OCI-LY1 (cell line): Measurements from ENCODE around the gene MRAS.

Experiments used
- H2AFZ ChIP-seq: fragments of 200-600 bp; sonication (generic), shearing (Covaris generic); 2 replicates; pipeline ENCODE4 v1.6.0; 2014; ENCODE audit warnings: antibody characterized with exemption, mild to moderate bottlenecking, low read length
- H3F3A ChIP-seq: fragments of 200-600 bp; sonication (generic), shearing (Covaris generic); 2 replicates; pipeline ENCODE4 v1.6.0; 2014; ENCODE audit warnings: mild to moderate bottlenecking, antibody characterized with exemption, low read length, moderate library complexity; ENCODE audit not compliant: insufficient read depth
- H3K27ac ChIP-seq: fragments of 200-600 bp; sonication (generic); 2 replicates; pipeline ENCODE4 v1.5.1; 2014; ENCODE audit warnings: low read length, mixed run types, mild to moderate bottlenecking, low read depth; ENCODE audit not compliant: poor library complexity, severe bottlenecking
- H3K27me3 ChIP-seq: fragments of 200-600 bp; sonication (generic); 2 replicates; pipeline ENCODE4 v1.6.0; 2014; ENCODE audit warnings: antibody characterized with exemption, mild to moderate bottlenecking, low read length, moderate library complexity; ENCODE audit not compliant: insufficient read depth
- H3K36me3 ChIP-seq: fragments of 200-600 bp; sonication (generic); 2 replicates; pipeline ENCODE4 v1.6.1; 2014; ENCODE audit warnings: mild to moderate bottlenecking, antibody characterized with exemption, low read length, moderate library complexity, mixed read lengths; ENCODE audit not compliant: insufficient read depth
- H3K4me1 ChIP-seq: fragments of 200-600 bp; sonication (generic); 2 replicates; pipeline ENCODE4 v1.5.1; 2014; ENCODE audit warnings: mild to moderate bottlenecking, low read length, moderate library complexity; ENCODE audit not compliant: insufficient read depth, severe bottlenecking
- H3K4me2 ChIP-seq: fragments of 200-600 bp; sonication (generic), shearing (Covaris generic); 2 replicates; pipeline ENCODE4 v1.6.1; 2014; ENCODE audit warnings: low read length
- H3K4me3 ChIP-seq: fragments of 200-600 bp; sonication (generic); 2 replicates; pipeline ENCODE4 v1.5.1; 2014; ENCODE audit warnings: low read length, low read depth, mild to moderate bottlenecking, mixed read lengths; ENCODE audit not compliant: poor library complexity, severe bottlenecking
- H3K79me2 ChIP-seq: fragments of 200-600 bp; shearing (Covaris generic); 2 replicates; pipeline ENCODE4 v1.6.1; 2016; ENCODE audit warnings: mixed run types, low read length, mixed read lengths; ENCODE audit not compliant: insufficient read depth
- H3K9ac ChIP-seq: fragments of 200-600 bp; sonication (generic), shearing (Covaris generic); 2 replicates; pipeline ENCODE4 v1.6.1; 2014; ENCODE audit warnings: mild to moderate bottlenecking, low read length, mixed read lengths
- H3K9me2 ChIP-seq: fragments of 200-600 bp; sonication (generic), shearing (Covaris generic); 2 replicates; pipeline ENCODE4 v1.6.1; 2014; ENCODE audit warnings: low read depth, mild to moderate bottlenecking, low read length, mixed read lengths
- H3K9me3 ChIP-seq: fragments of 200-600 bp; shearing (Covaris generic); 2 replicates; pipeline ENCODE4 v1.6.1; 2014; ENCODE audit warnings: low read length, mixed read lengths
- H4K20me1 ChIP-seq: fragments of 200-600 bp; sonication (generic), shearing (Covaris generic); 2 replicates; pipeline ENCODE4 v1.6.0; 2016; ENCODE audit warnings: mild to moderate bottlenecking, low read length; ENCODE audit not compliant: insufficient read depth
- EZH2 ChIP-seq: fragments of 200-600 bp; sonication (generic), shearing (Covaris generic); IDR thresholded peaks from 2 replicates; pipeline ENCODE4 v1.8.0; 2017; ENCODE audit warnings: borderline replicate concordance, mixed run types, mild to moderate bottlenecking, antibody characterized with exemption, low read length, moderate library complexity, mixed read lengths
- TF ChIP-seq, protein P1 (sequence below): fragments of 200-600 bp; sonication (generic), shearing (Covaris generic); IDR thresholded peaks from 2 replicates; pipeline ENCODE4 v1.5.1; 2017; ENCODE audit warnings: mild to moderate bottlenecking, antibody characterized with exemption, low read length, moderate library complexity, mixed read lengths

Gene MRAS

DNA sequence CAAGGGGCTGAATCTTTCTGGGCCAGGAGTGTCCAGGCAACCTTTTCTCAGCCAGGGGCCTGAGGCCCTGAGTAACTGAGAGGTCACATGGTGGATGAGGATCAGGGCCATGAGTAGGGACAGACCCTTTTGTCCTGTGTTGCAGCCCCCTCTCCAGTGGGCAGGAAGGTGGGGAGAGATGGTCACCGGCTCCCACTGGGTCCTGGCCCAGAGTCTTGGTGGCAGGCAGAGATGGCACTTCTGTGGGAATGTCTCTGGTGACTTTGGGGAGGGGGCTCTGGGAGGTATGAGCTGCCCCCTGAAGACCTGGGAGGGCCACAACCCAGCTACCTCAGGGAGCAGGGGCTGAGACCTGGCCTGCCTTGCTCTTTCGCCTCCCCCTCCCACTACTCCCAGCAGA is 92.9 kb downstream of the MRAS start:
- Histone ChIP-seq H3K9me2 (no peaks in the 10 kb centered on the region), H3K79me2 (no peaks in the 10 kb centered on the region), H3K27ac (no peak overlapping the region), H3K27me3 (peaks cover 14% of the 10 kb centered on the region), H3K9me3 (no peaks in the 10 kb centered on the region), H3K4me1 (no peaks in the 10 kb centered on the region), H3K4me3 (no peak overlapping the region), H2AFZ (no peak overlapping the region), H3F3A (no peaks in the 10 kb centered on the region), H4K20me1 (no peaks in the 10 kb centered on the region), H3K4me2 (no peak overlapping the region), H3K9ac (no peak overlapping the region), H3K36me3 (no peaks in the 10 kb centered on the region)
- no peak for TF ChIP-seq EZH2
- TF ChIP-seq, protein P1, sequence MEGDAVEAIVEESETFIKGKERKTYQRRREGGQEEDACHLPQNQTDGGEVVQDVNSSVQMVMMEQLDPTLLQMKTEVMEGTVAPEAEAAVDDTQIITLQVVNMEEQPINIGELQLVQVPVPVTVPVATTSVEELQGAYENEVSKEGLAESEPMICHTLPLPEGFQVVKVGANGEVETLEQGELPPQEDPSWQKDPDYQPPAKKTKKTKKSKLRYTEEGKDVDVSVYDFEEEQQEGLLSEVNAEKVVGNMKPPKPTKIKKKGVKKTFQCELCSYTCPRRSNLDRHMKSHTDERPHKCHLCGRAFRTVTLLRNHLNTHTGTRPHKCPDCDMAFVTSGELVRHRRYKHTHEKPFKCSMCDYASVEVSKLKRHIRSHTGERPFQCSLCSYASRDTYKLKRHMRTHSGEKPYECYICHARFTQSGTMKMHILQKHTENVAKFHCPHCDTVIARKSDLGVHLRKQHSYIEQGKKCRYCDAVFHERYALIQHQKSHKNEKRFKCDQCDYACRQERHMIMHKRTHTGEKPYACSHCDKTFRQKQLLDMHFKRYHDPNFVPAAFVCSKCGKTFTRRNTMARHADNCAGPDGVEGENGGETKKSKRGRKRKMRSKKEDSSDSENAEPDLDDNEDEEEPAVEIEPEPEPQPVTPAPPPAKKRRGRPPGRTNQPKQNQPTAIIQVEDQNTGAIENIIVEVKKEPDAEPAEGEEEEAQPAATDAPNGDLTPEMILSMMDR = no peak

DNA sequence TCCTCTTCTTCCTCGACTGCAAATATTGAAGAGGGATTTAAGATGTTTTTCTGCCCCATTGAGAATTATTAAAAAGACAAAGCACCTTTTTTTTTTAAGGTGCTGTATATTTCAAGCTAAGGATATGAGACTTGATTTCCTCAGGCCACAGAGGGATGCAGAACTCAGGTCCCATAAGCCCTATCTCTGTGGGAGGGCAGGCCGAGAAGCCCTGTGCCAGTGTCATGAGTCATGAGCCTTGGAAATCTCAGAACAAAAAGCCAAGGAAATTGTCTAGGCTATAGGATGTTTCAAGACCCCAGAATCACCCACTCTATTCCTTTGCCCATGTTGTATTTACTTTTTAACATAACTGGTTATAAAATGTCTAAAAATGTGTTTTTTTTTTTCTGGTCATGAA is 93.4 kb downstream of the MRAS start:
- Histone ChIP-seq H3K9ac (no peak overlapping the region), H3K79me2 (no peaks in the 10 kb centered on the region), H3K4me3 (no peak overlapping the region), H3K36me3 (no peaks in the 10 kb centered on the region), H3K4me2 (no peak overlapping the region), H3K9me3 (no peaks in the 10 kb centered on the region), H3K27ac (no peak overlapping the region), H3K9me2 (no peaks in the 10 kb centered on the region), H3K4me1 (no peaks in the 10 kb centered on the region), H2AFZ (no peak overlapping the region), H3K27me3 (peaks cover 9% of the 10 kb centered on the region; the same call in 1 of the 2 replicates), H4K20me1 (no peaks in the 10 kb centered on the region), H3F3A (no peaks in the 10 kb centered on the region)
- TF ChIP-seq EZH2 = no peak
- TF ChIP-seq, protein P1 = no peak

DNA sequence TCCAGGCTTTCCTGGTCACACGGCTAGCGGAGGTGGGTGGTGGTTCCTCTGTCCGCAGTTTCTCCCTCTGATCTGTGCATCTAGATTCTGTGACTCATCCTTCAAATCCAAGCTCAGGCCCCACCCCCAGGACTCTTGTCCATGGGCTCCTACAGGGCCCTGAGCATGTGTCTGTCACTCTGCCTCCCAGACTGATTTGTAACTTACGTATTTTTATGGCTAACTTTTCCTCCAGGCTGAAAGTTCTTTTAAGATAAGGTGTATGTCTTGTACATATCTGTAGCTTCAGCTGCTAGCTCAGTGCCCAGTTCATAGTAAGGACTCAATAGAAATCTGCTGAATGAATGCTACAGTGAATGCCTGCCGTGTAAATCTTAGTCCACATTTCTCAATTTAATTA is 94.1 kb downstream of the MRAS start:
- TF ChIP-seq EZH2 = no peak
- TF ChIP-seq, protein P1 = no peak

More for the DNA sequence above, 94.1 kb downstream of the MRAS start:
- H2AFZ ChIP-seq = no peak overlapping the region
- H3K4me1 ChIP-seq = no peaks in the 10 kb centered on the region
- H3K9me3 ChIP-seq = no peaks in the 10 kb centered on the region
- H3K9me2 ChIP-seq = no peaks in the 10 kb centered on the region
- no peak overlapping the region for H3K4me3 ChIP-seq
- no peak overlapping the region for H3K9ac ChIP-seq
- H3K27ac ChIP-seq = no peak overlapping the region
- H3K4me2 ChIP-seq = no peak overlapping the region
- no peaks in the 10 kb centered on the region for H3F3A ChIP-seq
- H3K27me3 ChIP-seq = peaks cover 9% of the 10 kb centered on the region; the same call in 1 of the 2 replicates
- H4K20me1 ChIP-seq = no peaks in the 10 kb centered on the region
- no peaks in the 10 kb centered on the region for H3K79me2 ChIP-seq
- no peaks in the 10 kb centered on the region for H3K36me3 ChIP-seq
